ENCODE results near the gene PIK3R5.

- TF ChIP-seq TAF1 (IDR thresholded peaks at IDR 0.05; ENCODE audit: low read depth) (no peak), POLR2AphosphoS5 (IDR thresholded peaks at IDR 0.05) (no peak), CTCF (IDR thresholded peaks at IDR 0.05; ENCODE audit: poor library complexity, severe bottlenecking) (no peak), EZH2 (IDR thresholded peaks at IDR 0.05; ENCODE audit: borderline replicate concordance, insufficient read depth, low read length, poor library complexity, severe bottlenecking) (no peak), SMC3 (conservative IDR thresholded peaks at IDR 0.05; ENCODE audit: poor library complexity) (no peak)
Observed at GRCh38 chr17:8944083-8944482, 21.4 kb downstream of the PIK3R5 start.

All from neural cell (in vitro differentiated cells).